Glutamatergic neuron (in vitro differentiated cells): ENCODE results near the gene ANKRD33B. TPM values are rescaled to one million over a fixed set of nuclear protein-coding genes. Genes with fewer than 3 reads are reported as not detected.

Source experiments
- DNase-seq: peaks from one replicate; pipeline ENCODE4 v3.0.0; 2022
- H3K27ac Mint-ChIP-seq: one replicate; pipeline ENCODE4 v1.8.0; 2020; ENCODE audit warnings: mild to moderate bottlenecking, mixed read lengths, inconsistent platforms; ENCODE audit not compliant: unreplicated experiment
- H3K27me3 Mint-ChIP-seq: one replicate; pipeline ENCODE4 v1.8.0; 2020; ENCODE audit warnings: mild to moderate bottlenecking, moderate library complexity, mixed read lengths, inconsistent platforms; ENCODE audit not compliant: unreplicated experiment
- H3K36me3 Mint-ChIP-seq: one replicate; pipeline ENCODE4 v1.8.0; 2020; ENCODE audit warnings: mild to moderate bottlenecking, mixed read lengths, inconsistent platforms; ENCODE audit not compliant: unreplicated experiment
- H3K4me1 Mint-ChIP-seq: one replicate; pipeline ENCODE4 v1.8.0; 2020; ENCODE audit warnings: mild to moderate bottlenecking, low read depth, mixed read lengths, inconsistent platforms; ENCODE audit not compliant: unreplicated experiment
- H3K4me3 Mint-ChIP-seq: one replicate; pipeline ENCODE4 v1.8.0; 2020; ENCODE audit warnings: mild to moderate bottlenecking, mixed read lengths, inconsistent platforms; ENCODE audit not compliant: unreplicated experiment
- H3K9me3 Mint-ChIP-seq: one replicate; pipeline ENCODE4 v1.8.0; 2020; ENCODE audit warnings: mild to moderate bottlenecking, moderate library complexity, mixed read lengths, inconsistent platforms; ENCODE audit not compliant: unreplicated experiment
- CTCF ChIP-seq: fragments of 200-600 bp; sonication (generic); IDR thresholded peaks from one replicate; pipeline ENCODE4 v1.5.0; 2021; ENCODE audit not compliant: partially characterized antibody, unreplicated experiment
- total RNA-seq: library from RNA; stranded (reverse); fragmentation: NEBNext Ultra II Directional; extraction: Animal tissue kit (Norgen Biotek cat#: 25700); gene quantifications from one replicate; pipeline ENCODE4 v1.2.1, GENCODE V29; 2021; ENCODE audit not compliant: unreplicated experiment

The ANKRD33B gene
- total RNA-seq, 1 donor from 2014 or later = 14.5 TPM

DNA sequence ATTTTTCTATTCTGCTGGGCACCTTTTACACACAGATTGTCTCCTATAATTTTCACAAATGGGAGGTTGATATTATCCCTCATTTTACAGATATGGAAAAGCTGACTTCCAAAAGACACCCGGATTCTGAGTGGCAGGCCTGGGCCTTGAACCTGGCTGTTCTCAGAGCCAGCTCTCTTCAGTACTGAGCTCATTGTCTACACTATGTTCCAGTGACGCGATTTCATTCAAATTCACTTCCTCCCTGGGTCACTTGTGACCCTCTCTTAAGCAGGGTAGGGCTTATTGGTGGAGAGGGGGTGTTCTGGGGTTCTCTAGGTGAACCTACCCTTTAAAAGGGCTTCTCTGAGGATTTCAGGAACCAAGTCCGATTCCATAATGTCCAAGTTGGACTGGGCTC lies 70.2 kb downstream of the ANKRD33B start:
- no peak for DNase-seq
- H3K4me1 Mint-ChIP-seq = peaks cover 15% of the 10 kb centered on the region
- peaks cover 3% of the 10 kb centered on the region for H3K27me3 Mint-ChIP-seq
- peaks cover 10% of the 10 kb centered on the region for H3K36me3 Mint-ChIP-seq
- no peak for TF ChIP-seq CTCF
- no peak overlapping the region for H3K4me3 Mint-ChIP-seq
- peaks cover 6% of the 10 kb centered on the region for H3K9me3 Mint-ChIP-seq
- H3K27ac Mint-ChIP-seq = no peak overlapping the region

- H3K36me3 Mint-ChIP-seq = peaks cover 7% of the 10 kb centered on the region
- H3K27me3 Mint-ChIP-seq = peaks cover 3% of the 10 kb centered on the region
- no peak for TF ChIP-seq CTCF
- no peak overlapping the region for H3K27ac Mint-ChIP-seq
- no peak overlapping the region for H3K4me3 Mint-ChIP-seq
- peaks cover 3% of the 10 kb centered on the region for H3K9me3 Mint-ChIP-seq
- H3K4me1 Mint-ChIP-seq = peaks cover 15% of the 10 kb centered on the region
- DNase-seq = no peak
These were observed 70.7 kb downstream of the ANKRD33B start for GRCh38 chr5:10634562-10634961.

DNA sequence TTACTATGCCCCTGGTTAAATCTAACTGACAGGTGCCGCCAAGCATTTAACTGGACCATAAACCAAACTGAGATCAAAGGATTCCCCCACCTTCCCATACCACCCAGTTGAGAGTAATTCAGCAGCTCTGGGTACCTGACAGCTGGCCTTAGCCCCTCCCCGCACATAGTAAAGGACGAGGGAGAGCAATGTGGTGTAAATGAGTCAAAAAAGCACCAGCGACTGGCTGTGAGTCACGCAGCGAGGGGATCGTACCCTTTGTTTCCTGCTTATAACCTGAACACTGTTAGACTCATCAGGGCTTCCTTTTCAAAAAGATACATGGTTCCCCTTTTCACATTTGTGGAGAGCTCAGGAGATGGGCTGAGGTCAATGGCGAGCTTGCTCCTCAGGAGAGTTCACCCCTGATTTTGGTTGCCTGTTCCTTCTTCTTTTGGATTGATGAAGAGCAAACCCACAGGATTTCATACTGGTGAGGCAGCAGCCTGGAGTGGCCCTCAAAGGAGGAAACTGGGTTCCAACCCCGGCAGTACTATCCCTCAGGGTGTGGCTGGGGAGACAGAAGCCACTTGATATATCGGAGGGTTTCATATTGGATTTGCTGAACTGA lies 71.5 kb downstream of the ANKRD33B start:
- TF ChIP-seq CTCF = no peak
- Mint-ChIP-seq H3K27ac (no peak overlapping the region), H3K4me1 (peaks cover 15% of the 10 kb centered on the region), H3K9me3 (no peaks in the 10 kb centered on the region), H3K4me3 (no peak overlapping the region), H3K27me3 (peaks cover 3% of the 10 kb centered on the region), H3K36me3 (no peaks in the 10 kb centered on the region)
- DNase-seq = no peak

DNA sequence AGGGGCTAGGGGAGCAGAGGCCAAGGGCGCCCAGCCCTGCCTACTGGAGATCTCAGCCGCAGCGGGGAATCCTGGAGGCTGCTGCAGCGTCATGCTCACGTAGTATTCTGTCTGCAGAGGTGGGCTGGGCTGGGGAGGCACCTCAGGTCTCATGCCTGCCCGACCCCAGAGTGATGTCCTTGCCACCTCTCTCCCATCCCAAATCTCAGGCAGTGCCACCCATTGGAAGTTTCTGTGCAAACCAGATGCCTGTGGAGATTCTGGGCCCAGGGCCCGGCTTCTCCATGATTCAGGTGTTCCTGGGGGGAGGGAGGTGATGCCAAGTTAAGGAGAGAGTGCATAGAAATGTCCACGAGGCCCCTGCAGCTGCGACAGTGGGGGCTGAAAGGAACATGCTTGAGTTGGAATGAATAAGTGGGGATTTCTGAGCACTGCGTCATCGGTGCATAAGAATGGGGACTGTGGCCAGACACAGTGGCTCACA lies 72.0 kb downstream of the ANKRD33B start:
- no peaks in the 10 kb centered on the region for H3K36me3 Mint-ChIP-seq
- TF ChIP-seq CTCF = no peak
- peaks cover 3% of the 10 kb centered on the region for H3K27me3 Mint-ChIP-seq
- no peak for DNase-seq
- peaks cover 15% of the 10 kb centered on the region for H3K4me1 Mint-ChIP-seq
- no peak overlapping the region for H3K4me3 Mint-ChIP-seq
- H3K27ac Mint-ChIP-seq = no peak overlapping the region
- no peaks in the 10 kb centered on the region for H3K9me3 Mint-ChIP-seq

DNA sequence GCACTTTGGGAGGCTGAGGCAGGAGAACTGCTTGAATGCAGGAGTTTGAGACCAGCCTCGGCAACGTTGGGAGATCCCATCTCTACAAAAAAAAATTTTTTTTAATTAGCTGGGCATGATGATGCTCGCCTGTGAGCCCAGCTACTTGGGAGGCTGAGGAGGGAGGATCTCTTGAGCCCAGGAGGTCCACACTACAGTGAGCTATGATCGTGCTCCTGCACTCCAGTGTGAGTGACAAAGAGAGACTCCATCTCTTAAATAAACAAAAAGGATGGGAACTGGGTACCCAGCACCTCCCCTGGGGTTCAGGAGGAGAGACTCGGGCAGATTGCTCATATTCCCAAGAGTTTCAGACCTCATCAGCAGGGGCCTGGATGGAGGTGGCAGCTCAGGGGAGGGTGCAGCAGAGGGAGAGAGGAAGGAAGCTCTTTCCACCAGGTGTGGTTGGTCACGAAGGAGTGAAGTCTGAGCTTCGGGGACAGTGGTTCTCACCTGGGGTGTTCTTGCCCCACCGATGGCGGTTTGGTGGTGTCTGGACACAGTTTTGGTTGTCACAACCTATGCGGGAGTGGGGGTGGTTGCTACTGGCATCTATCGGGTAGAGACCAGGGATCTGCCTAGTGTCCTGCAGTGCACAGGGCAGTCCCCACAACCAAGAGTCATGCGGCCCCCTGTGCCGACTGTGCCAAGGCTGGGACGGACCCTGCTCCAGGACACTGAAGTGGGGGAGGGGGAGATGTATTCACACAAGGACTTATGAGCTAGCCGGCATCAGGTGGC lies 72.7 kb downstream of the ANKRD33B start:
- no peak for DNase-seq
- peaks cover 5% of the 10 kb centered on the region for H3K27me3 Mint-ChIP-seq
- TF ChIP-seq CTCF = no peak
- H3K36me3 Mint-ChIP-seq = no peaks in the 10 kb centered on the region
- no peaks in the 10 kb centered on the region for H3K9me3 Mint-ChIP-seq
- H3K27ac Mint-ChIP-seq = no peak overlapping the region
- H3K4me3 Mint-ChIP-seq = no peak overlapping the region
- peaks cover 12% of the 10 kb centered on the region for H3K4me1 Mint-ChIP-seq
